Endothelial cell of umbilical vein (primary cell): ENCODE results near the gene TENM4.

Experiments
- EZH2 ChIP-seq: IDR thresholded peaks from 2 replicates; pipeline ENCODE4 v1.6.1; 2012; ENCODE audit warnings: borderline replicate concordance, low read depth, mild to moderate bottlenecking, moderate library complexity, low read length, inconsistent platforms; ENCODE audit not compliant: severe bottlenecking
- POLR2A ChIP-seq: IDR thresholded peaks from 2 replicates; pipeline ENCODE4 v1.6.1; 2012; ENCODE audit warnings: low read depth, mild to moderate bottlenecking, control low read depth, low read length
- POLR2AphosphoS5 ChIP-seq: IDR thresholded peaks from 2 replicates; pipeline ENCODE4 v1.6.1; 2012; ENCODE audit warnings: low read depth, mild to moderate bottlenecking, control low read depth, low read length, moderate library complexity; ENCODE audit not compliant: insufficient read depth
- TF ChIP-seq, protein P1 (sequence below), 2 donors: IDR thresholded peaks; 1 replicate in 1 of 2; 2 replicates in 1 of 2; pipeline ENCODE4 v1.5.1; 2011; ENCODE audit warnings: low read length in 2 of 2, mild to moderate bottlenecking in 2 of 2, moderate library complexity in 2 of 2, control low read depth in 1 of 2, inconsistent platforms in 1 of 2, low read depth in 1 of 2; ENCODE audit not compliant: insufficient read depth in 1 of 2; ENCODE audit errors: extremely low read depth in 1 of 2

- no peak for TF ChIP-seq EZH2
- TF ChIP-seq, protein P1, sequence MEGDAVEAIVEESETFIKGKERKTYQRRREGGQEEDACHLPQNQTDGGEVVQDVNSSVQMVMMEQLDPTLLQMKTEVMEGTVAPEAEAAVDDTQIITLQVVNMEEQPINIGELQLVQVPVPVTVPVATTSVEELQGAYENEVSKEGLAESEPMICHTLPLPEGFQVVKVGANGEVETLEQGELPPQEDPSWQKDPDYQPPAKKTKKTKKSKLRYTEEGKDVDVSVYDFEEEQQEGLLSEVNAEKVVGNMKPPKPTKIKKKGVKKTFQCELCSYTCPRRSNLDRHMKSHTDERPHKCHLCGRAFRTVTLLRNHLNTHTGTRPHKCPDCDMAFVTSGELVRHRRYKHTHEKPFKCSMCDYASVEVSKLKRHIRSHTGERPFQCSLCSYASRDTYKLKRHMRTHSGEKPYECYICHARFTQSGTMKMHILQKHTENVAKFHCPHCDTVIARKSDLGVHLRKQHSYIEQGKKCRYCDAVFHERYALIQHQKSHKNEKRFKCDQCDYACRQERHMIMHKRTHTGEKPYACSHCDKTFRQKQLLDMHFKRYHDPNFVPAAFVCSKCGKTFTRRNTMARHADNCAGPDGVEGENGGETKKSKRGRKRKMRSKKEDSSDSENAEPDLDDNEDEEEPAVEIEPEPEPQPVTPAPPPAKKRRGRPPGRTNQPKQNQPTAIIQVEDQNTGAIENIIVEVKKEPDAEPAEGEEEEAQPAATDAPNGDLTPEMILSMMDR (IDR thresholded peaks at IDR 0.05; ENCODE audit: extremely low read depth in 1 of 2, insufficient read depth in 1 of 2, low read depth in 1 of 2, low read length in 2 of 2) = no peak
- no peak for TF ChIP-seq POLR2AphosphoS5
- TF ChIP-seq POLR2A = no peak
These were observed 657.0 kb downstream of the TENM4 start for GRCh38 chr11:78783846-78784245.
